ENCODE data around the gene CAPN8.

The CAPN8 gene

GRCh38 chr1:223700942-223701637, 35.6 kb upstream of the CAPN8 start:
- peak; percentile 61 for DNase-seq

GRCh38 chr1:223700388-223700918, 35.0 kb upstream of the CAPN8 start:
- no peak for DNase-seq

GRCh38 chr1:223695941-223696340, 30.4 kb upstream of the CAPN8 start:
- no peak for DNase-seq

- no peak for DNase-seq
Measured at GRCh38 chr1:223695014-223695548, 29.6 kb upstream of the CAPN8 start.

GRCh38 chr1:223691121-223691520, 25.6 kb upstream of the CAPN8 start:
- no peak for DNase-seq

GRCh38 chr1:223684488-223684792, 18.9 kb upstream of the CAPN8 start:
- DNase-seq: no peak

GRCh38 chr1:223683586-223684487, 18.3 kb upstream of the CAPN8 start:
- DNase-seq: peak; percentile 49

- DNase-seq: no peak
Measured at GRCh38 chr1:223682502-223682901, 17.0 kb upstream of the CAPN8 start.

- DNase-seq: no peak
Measured at GRCh38 chr1:223680188-223680587, 14.7 kb upstream of the CAPN8 start.

GRCh38 chr1:223678841-223679240, 13.3 kb upstream of the CAPN8 start:
- DNase-seq: no peak

- no peak for DNase-seq
Measured at GRCh38 chr1:223674119-223674890, 8.8 kb upstream of the CAPN8 start.

GRCh38 chr1:223670458-223671159, 5.1 kb upstream of the CAPN8 start:
- DNase-seq: peak; percentile 23

- DNase-seq: no peak
Measured at GRCh38 chr1:223669003-223669795, 3.7 kb upstream of the CAPN8 start.

- no peak for DNase-seq
Measured at GRCh38 chr1:223667484-223668182, 2.1 kb upstream of the CAPN8 start.

- DNase-seq: no peak
Measured at GRCh38 chr1:223664106-223664505, 1.4 kb downstream of the CAPN8 start.

GRCh38 chr1:223662943-223663342, 2.6 kb downstream of the CAPN8 start:
- DNase-seq: no peak

GRCh38 chr1:223659711-223660110, 5.8 kb downstream of the CAPN8 start:
- no peak for DNase-seq

GRCh38 chr1:223657978-223658377, 7.5 kb downstream of the CAPN8 start:
- DNase-seq: no peak

- no peak for DNase-seq
Measured at GRCh38 chr1:223654083-223654482, 11.4 kb downstream of the CAPN8 start.

GRCh38 chr1:223653431-223653830, 12.1 kb downstream of the CAPN8 start:
- no peak for DNase-seq

GRCh38 chr1:223653015-223653414, 12.5 kb downstream of the CAPN8 start:
- no peak for DNase-seq
